Left ventricle myocardium inferior (tissue), 1 donor: Measurements from ENCODE around the gene TEAD4. TPM values are rescaled to one million over a fixed set of nuclear protein-coding genes. Genes with fewer than 3 reads are reported as not detected.
A peak's percentile ranks its signal among the peaks of the same experiment; 100 is the strongest.

Experiments
- DNase-seq: peaks from one replicate; pipeline ENCODE4 v3.0.0-alpha.2; 2020
- H3K27ac ChIP-seq: fragments of 200-600 bp; replicated peaks from 2 replicates; pipeline ENCODE4 v1.8.0; 2021
- H3K27me3 ChIP-seq: fragments of 200-600 bp; 2 replicates; pipeline ENCODE4 v1.8.0; 2021; ENCODE audit warnings: low read depth
- H3K36me3 ChIP-seq: fragments of 200-600 bp; 2 replicates; pipeline ENCODE4 v1.8.0; 2021
- H3K4me1 ChIP-seq: fragments of 200-600 bp; 2 replicates; pipeline ENCODE4 v1.8.0; 2021
- H3K4me3 ChIP-seq: fragments of 200-600 bp; 2 replicates; pipeline ENCODE4 v1.8.0; 2021; ENCODE audit warnings: mild to moderate bottlenecking, moderate library complexity
- H3K9me3 ChIP-seq: fragments of 200-600 bp; replicated peaks from 2 replicates; pipeline ENCODE4 v1.8.0; 2021
- CTCF ChIP-seq: fragments of 200-600 bp; IDR thresholded peaks from 2 replicates; pipeline ENCODE4 v1.8.0; 2021; ENCODE audit warnings: antibody characterized with exemption, mild to moderate bottlenecking, borderline replicate concordance
- intact Hi-C: fragments of 100-400 bp; cut with micrococcal nuclease; formaldehyde crosslinking; loops from one replicate; pipeline ENCODE4 v1.11.0; 2022
- total RNA-seq: library from RNA; stranded (reverse); fragmentation: NEBNext Ultra II Directional; extraction: Animal tissue kit (Norgen Biotek cat#: 25700); gene quantifications from one replicate; pipeline ENCODE4 v1.2.1, GENCODE V29; 2021
- donor health status: DM: no; HTN: yes; CAD: no; lungs with severe emphysema.

Gene TEAD4
- total RNA-seq, 1 donor from 2014 or later: 6.7 TPM

GRCh38 chr12:2960390-2960956 lies 1.3 kb downstream of the TEAD4 start:
- H3K27ac ChIP-seq: peak overlapping the region; percentile 92
- intact Hi-C loops: no loop called here
- H3K4me3 ChIP-seq: peak overlapping the region; percentile 76
- H3K27me3 ChIP-seq: peaks cover 8% of the 10 kb centered on the region
- TF ChIP-seq CTCF: no peak
- no peak for DNase-seq
- H3K36me3 ChIP-seq: no peaks in the 10 kb centered on the region
- H3K4me1 ChIP-seq: peaks cover 64% of the 10 kb centered on the region
- H3K9me3 ChIP-seq: no peaks in the 10 kb centered on the region

GRCh38 chr12:2960996-2961616 lies 1.9 kb downstream of the TEAD4 start:
- no peak for TF ChIP-seq CTCF
- intact Hi-C loops: no loop called here
- Histone ChIP-seq H3K27me3 (peaks cover 7% of the 10 kb centered on the region), H3K4me3 (peak overlapping the region; percentile 76), H3K9me3 (no peaks in the 10 kb centered on the region), H3K27ac (peak overlapping the region; percentile 92), H3K4me1 (peaks cover 64% of the 10 kb centered on the region), H3K36me3 (no peaks in the 10 kb centered on the region)
- no peak for DNase-seq

DNA sequence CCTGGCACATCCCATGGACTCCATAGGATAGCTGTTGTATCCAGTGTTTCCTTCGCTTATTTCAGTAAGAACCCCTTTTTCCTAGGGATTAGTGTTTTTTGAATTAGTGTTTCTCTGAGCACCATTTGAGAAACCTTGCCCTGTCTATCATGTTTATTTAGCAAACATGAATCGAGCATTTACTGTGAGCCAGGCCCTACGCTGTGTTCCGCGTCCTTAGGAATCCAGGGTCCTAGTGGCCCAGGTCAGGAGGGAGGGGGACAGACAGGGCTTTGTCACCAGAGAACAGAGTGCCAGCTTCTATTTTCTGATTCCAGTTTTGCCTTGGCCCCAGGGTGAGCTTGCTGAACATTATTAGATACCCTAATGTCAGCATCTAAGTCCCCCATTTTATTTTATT lies 2.5 kb downstream of the TEAD4 start:
- H3K27ac ChIP-seq: peak overlapping the region; percentile 92
- no peaks in the 10 kb centered on the region for H3K9me3 ChIP-seq
- H3K4me1 ChIP-seq: peaks cover 64% of the 10 kb centered on the region
- no peak for TF ChIP-seq CTCF
- H3K4me3 ChIP-seq: peak overlapping the region; percentile 76
- DNase-seq: no peak
- H3K27me3 ChIP-seq: peaks cover 1% of the 10 kb centered on the region
- H3K36me3 ChIP-seq: no peaks in the 10 kb centered on the region
- intact Hi-C loops: no loop called here

DNA sequence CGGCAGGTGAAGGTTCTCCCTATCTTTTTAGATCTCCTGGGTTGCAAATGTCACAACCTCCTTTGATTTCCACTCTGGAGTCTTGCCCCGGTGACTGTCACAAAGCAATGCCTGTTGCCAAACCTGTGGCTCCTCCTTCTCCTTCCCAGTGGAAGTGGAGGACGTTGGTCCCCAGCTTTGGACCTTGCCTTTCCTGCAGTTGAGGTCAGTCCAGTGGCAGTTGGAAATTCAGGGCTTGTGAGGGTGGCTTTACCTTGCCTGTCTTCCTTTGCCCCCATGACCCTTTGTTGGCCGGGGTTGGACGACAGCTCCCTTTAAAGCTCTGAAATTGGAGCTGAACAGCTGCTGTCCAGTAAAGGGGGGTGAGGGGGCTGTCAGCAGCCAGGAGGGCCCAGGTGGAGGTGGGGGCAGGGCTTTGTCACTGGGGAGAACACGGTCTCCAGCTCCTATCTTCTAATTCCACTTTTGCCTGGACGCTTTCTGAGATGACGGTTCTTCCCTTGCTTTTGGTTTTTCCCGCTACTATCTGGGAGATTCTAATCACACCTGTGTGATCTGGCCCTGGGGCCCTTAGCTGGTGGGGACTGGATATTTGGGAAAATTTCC lies 4.1 kb downstream of the TEAD4 start:
- TF ChIP-seq CTCF: no peak
- no peak for DNase-seq
- intact Hi-C loops: no loop called here

GRCh38 chr12:2963760-2964292 lies 4.6 kb downstream of the TEAD4 start:
- peak; percentile 47 for DNase-seq
- H3K27ac ChIP-seq: peak overlapping the region; percentile 91
- intact Hi-C loops: no loop called here
- H3K9me3 ChIP-seq: no peaks in the 10 kb centered on the region
- H3K27me3 ChIP-seq: no peaks in the 10 kb centered on the region
- H3K4me1 ChIP-seq: peaks cover 52% of the 10 kb centered on the region
- no peaks in the 10 kb centered on the region for H3K36me3 ChIP-seq
- H3K4me3 ChIP-seq: peak overlapping the region; percentile 41
- TF ChIP-seq CTCF: no peak

More for the DNA sequence above, 4.1 kb downstream of the TEAD4 start:
- H3K27me3 ChIP-seq: no peaks in the 10 kb centered on the region
- peak overlapping the region; percentile 91 for H3K27ac ChIP-seq
- H3K36me3 ChIP-seq: no peaks in the 10 kb centered on the region
- peaks cover 58% of the 10 kb centered on the region for H3K4me1 ChIP-seq
- peak overlapping the region; percentile 41 for H3K4me3 ChIP-seq
- H3K9me3 ChIP-seq: no peaks in the 10 kb centered on the region
